Raji (cell line): ENCODE data around the gene CDR2L.

Experiments used
- POLR2A ChIP-seq: IDR thresholded peaks from 2 replicates; pipeline ENCODE4 v1.6.1; 2011; ENCODE audit warnings: low read depth, low read length, control low read depth; ENCODE audit not compliant: insufficient read depth

The CDR2L gene

GRCh38 chr17:74987418-74987908, at the start of gene CDR2L:
Gene CDR2L (plus strand): TSS chr17:74987632. CDS start chr17:74988044, 412 bp downstream.
- TF ChIP-seq POLR2A, result no peak

GRCh38 chr17:74938194-74938950, 49.1 kb upstream of the CDR2L start:
- TF ChIP-seq POLR2A, result no peak

- no peak for TF ChIP-seq POLR2A
These were observed 47.9 kb upstream of the CDR2L start for GRCh38 chr17:74939534-74939933.

GRCh38 chr17:74941128-74941725, 46.2 kb upstream of the CDR2L start:
- TF ChIP-seq POLR2A, result no peak

GRCh38 chr17:74943808-74944522, 43.5 kb upstream of the CDR2L start:
- no peak for TF ChIP-seq POLR2A

- TF ChIP-seq POLR2A, result no peak
These were observed 41.9 kb upstream of the CDR2L start for GRCh38 chr17:74945543-74945942.

GRCh38 chr17:74946641-74947040, 40.8 kb upstream of the CDR2L start:
- no peak for TF ChIP-seq POLR2A

GRCh38 chr17:74947041-74947754, 40.2 kb upstream of the CDR2L start:
- TF ChIP-seq POLR2A, result no peak

GRCh38 chr17:74949455-74950115, 37.8 kb upstream of the CDR2L start:
- TF ChIP-seq POLR2A, result no peak

- no peak for TF ChIP-seq POLR2A
These were observed 37.2 kb upstream of the CDR2L start for GRCh38 chr17:74950207-74950606.

GRCh38 chr17:74951065-74951464, 36.4 kb upstream of the CDR2L start:
- TF ChIP-seq POLR2A, result no peak

- TF ChIP-seq POLR2A, result no peak
These were observed 35.6 kb upstream of the CDR2L start for GRCh38 chr17:74951680-74952421.

GRCh38 chr17:74952431-74953133, 34.9 kb upstream of the CDR2L start:
- TF ChIP-seq POLR2A, result no peak
